ENCODE data around the gene DYTN. TPM values are rescaled to one million over a fixed set of nuclear protein-coding genes. Genes with fewer than 3 reads are reported as not detected.

Gene DYTN
- total and polyA plus RNA-seq, 2 donors (not counting 1 experiment from before 2014, with no cell fraction given) = not detected

DNA sequence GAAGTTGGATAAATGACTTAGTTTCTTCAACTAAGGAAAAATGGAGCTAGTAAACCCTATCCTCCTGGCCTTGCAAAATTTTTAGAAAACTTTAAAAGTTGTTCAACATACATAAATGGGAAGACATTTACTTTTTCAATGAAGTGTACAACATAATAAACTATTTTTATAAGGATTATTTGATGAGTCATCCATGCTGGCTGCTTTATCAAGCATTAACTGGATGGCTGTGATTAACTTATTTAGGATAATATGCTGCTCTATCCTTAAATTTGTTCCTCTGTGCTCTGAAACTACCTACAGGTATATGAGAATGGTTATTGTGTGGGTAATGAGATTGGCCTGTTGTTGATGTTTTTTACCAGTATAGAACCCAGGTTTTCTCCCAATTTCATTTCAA is 21.3 kb downstream of the DYTN start:
- H4K20me1 ChIP-seq (ENCODE audit: control insufficient read depth, extremely low read depth, insufficient read depth, low read length) = no peaks in the 10 kb centered on the region
- H3K36me3 ChIP-seq (ENCODE audit: control insufficient read depth, insufficient read depth, low read length) = no peaks in the 10 kb centered on the region
- H3K79me2 ChIP-seq (ENCODE audit: control insufficient read depth, insufficient read depth, low read length) = no peaks in the 10 kb centered on the region
- no peak for TF ChIP-seq EZH2 (IDR thresholded peaks at IDR 0.05; ENCODE audit: low read length, missing control alignments)
- TF ChIP-seq, protein P1, sequence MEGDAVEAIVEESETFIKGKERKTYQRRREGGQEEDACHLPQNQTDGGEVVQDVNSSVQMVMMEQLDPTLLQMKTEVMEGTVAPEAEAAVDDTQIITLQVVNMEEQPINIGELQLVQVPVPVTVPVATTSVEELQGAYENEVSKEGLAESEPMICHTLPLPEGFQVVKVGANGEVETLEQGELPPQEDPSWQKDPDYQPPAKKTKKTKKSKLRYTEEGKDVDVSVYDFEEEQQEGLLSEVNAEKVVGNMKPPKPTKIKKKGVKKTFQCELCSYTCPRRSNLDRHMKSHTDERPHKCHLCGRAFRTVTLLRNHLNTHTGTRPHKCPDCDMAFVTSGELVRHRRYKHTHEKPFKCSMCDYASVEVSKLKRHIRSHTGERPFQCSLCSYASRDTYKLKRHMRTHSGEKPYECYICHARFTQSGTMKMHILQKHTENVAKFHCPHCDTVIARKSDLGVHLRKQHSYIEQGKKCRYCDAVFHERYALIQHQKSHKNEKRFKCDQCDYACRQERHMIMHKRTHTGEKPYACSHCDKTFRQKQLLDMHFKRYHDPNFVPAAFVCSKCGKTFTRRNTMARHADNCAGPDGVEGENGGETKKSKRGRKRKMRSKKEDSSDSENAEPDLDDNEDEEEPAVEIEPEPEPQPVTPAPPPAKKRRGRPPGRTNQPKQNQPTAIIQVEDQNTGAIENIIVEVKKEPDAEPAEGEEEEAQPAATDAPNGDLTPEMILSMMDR (conservative IDR thresholded peaks at IDR 0.05 in 1 of 2, IDR thresholded peaks at IDR 0.05 in 1 of 2; ENCODE audit: low read depth in 1 of 2, low read length in 2 of 2) = no peak
- no peaks in the 10 kb centered on the region for H3K9me3 ChIP-seq (ENCODE audit: control insufficient read depth, insufficient read depth, low read depth, low read length)
- no peak overlapping the region for H3K4me2 ChIP-seq (ENCODE audit: extremely low read depth, insufficient read depth, low read length)
- no peak overlapping the region for H3K9ac ChIP-seq (ENCODE audit: insufficient read depth, low read length)
- no peaks in the 10 kb centered on the region for H3K27me3 ChIP-seq (ENCODE audit: control insufficient read depth, insufficient read depth, low read length)
- no peak overlapping the region for H3K27ac ChIP-seq (ENCODE audit: insufficient read depth, low read length)
- no peak overlapping the region for H2AFZ ChIP-seq (ENCODE audit: low read length)
- DNase-seq (ENCODE audit: low read depth in 2 of 2) = no peak
- no peaks in the 10 kb centered on the region for H3K4me1 ChIP-seq (ENCODE audit: control insufficient read depth, extremely low read depth, insufficient read depth, low read length)
- H3K4me3 ChIP-seq (replicated peaks in 1 of 4; ENCODE audit: control extremely low read depth in 1 of 4, insufficient read depth in 1 of 4, low read depth in 3 of 4, low read length in 4 of 4) = no peak overlapping the region

GRCh38 chr2:206693399-206694137 is 24.6 kb downstream of the DYTN start:
- Histone ChIP-seq H3K4me3 (replicated peaks in 1 of 4; ENCODE audit: control extremely low read depth in 1 of 4, insufficient read depth in 1 of 4, low read depth in 3 of 4, low read length in 4 of 4) (no peak overlapping the region), H3K9ac (ENCODE audit: insufficient read depth, low read length) (no peak overlapping the region), H3K27me3 (ENCODE audit: control insufficient read depth, insufficient read depth, low read length) (no peaks in the 10 kb centered on the region), H4K20me1 (ENCODE audit: control insufficient read depth, extremely low read depth, insufficient read depth, low read length) (no peaks in the 10 kb centered on the region), H3K4me1 (ENCODE audit: control insufficient read depth, extremely low read depth, insufficient read depth, low read length) (no peaks in the 10 kb centered on the region), H3K27ac (ENCODE audit: insufficient read depth, low read length) (no peak overlapping the region), H3K36me3 (ENCODE audit: control insufficient read depth, insufficient read depth, low read length) (no peaks in the 10 kb centered on the region), H2AFZ (ENCODE audit: low read length) (no peak overlapping the region), H3K79me2 (ENCODE audit: control insufficient read depth, insufficient read depth, low read length) (no peaks in the 10 kb centered on the region), H3K9me3 (ENCODE audit: control insufficient read depth, insufficient read depth, low read depth, low read length) (no peaks in the 10 kb centered on the region), H3K4me2 (ENCODE audit: extremely low read depth, insufficient read depth, low read length) (no peak overlapping the region)
- no peak for TF ChIP-seq EZH2 (IDR thresholded peaks at IDR 0.05; ENCODE audit: low read length, missing control alignments)
- TF ChIP-seq, protein P1 (conservative IDR thresholded peaks at IDR 0.05 in 1 of 2, IDR thresholded peaks at IDR 0.05 in 1 of 2; ENCODE audit: low read depth in 1 of 2, low read length in 2 of 2) = peak; percentile 60 to 61
- peak; percentile 49 to 75 for DNase-seq (ENCODE audit: low read depth in 2 of 2)

DNA sequence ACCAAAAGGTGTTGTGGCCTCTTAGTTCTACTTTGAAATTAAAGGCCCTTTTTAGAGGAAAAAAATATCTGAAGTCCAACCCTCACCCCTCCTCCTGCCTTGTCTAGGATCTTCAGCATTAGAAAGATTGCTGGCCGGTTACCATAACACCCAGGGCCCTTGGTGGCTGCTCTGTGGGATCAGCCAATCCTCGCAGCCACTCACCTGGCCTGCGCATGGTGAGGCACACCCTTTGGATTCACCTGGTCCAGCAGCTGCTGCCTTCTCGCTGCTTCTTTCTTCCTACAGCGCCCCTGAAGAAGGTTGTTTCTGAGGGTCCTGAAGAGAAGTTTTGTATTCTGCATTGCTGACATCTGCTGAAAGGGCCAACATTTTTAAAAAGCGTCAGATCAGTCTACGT is 25.2 kb downstream of the DYTN start:
- no peak overlapping the region for H3K9ac ChIP-seq (ENCODE audit: insufficient read depth, low read length)
- TF ChIP-seq, protein P1 (conservative IDR thresholded peaks at IDR 0.05 in 1 of 2, IDR thresholded peaks at IDR 0.05 in 1 of 2; ENCODE audit: low read depth in 1 of 2, low read length in 2 of 2) = no peak
- no peak for TF ChIP-seq EZH2 (IDR thresholded peaks at IDR 0.05; ENCODE audit: low read length, missing control alignments)

More for the DNA sequence above, 25.2 kb downstream of the DYTN start:
- Histone ChIP-seq H3K27me3 (ENCODE audit: control insufficient read depth, insufficient read depth, low read length) (no peaks in the 10 kb centered on the region), H3K4me2 (ENCODE audit: extremely low read depth, insufficient read depth, low read length) (no peak overlapping the region), H3K36me3 (ENCODE audit: control insufficient read depth, insufficient read depth, low read length) (no peaks in the 10 kb centered on the region), H3K4me3 (replicated peaks in 1 of 4; ENCODE audit: control extremely low read depth in 1 of 4, insufficient read depth in 1 of 4, low read depth in 3 of 4, low read length in 4 of 4) (no peak overlapping the region), H3K27ac (ENCODE audit: insufficient read depth, low read length) (no peak overlapping the region), H3K4me1 (ENCODE audit: control insufficient read depth, extremely low read depth, insufficient read depth, low read length) (no peaks in the 10 kb centered on the region), H2AFZ (ENCODE audit: low read length) (no peak overlapping the region), H3K9me3 (ENCODE audit: control insufficient read depth, insufficient read depth, low read depth, low read length) (no peaks in the 10 kb centered on the region), H3K79me2 (ENCODE audit: control insufficient read depth, insufficient read depth, low read length) (no peaks in the 10 kb centered on the region), H4K20me1 (ENCODE audit: control insufficient read depth, extremely low read depth, insufficient read depth, low read length) (no peaks in the 10 kb centered on the region)
- DNase-seq (ENCODE audit: low read depth in 2 of 2) = no peak
